Measurements from ENCODE around the gene RET. TPM values are rescaled to one million over a fixed set of nuclear protein-coding genes. Genes with fewer than 3 reads are reported as not detected.

The RET gene
- total RNA-seq, 6 donors from 2014 or later: 0.11 to 0.98 (median 0.30) TPM; not detected in 1

DNA sequence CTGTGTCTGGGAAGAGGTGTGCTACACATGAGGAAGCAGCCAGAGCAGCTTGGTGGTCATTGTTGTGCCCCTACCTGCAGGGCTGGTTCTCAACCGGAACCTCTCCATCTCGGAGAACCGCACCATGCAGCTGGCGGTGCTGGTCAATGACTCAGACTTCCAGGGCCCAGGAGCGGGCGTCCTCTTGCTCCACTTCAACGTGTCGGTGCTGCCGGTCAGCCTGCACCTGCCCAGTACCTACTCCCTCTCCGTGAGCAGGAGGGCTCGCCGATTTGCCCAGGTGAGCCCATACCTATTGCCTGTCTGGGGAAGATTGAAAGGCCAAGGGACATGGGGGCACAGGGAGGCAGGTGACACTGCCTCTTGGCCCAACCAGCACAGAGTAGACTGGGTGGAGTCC, 32.1 kb downstream of the RET start:
- Histone ChIP-seq H3K4me1 (peaks cover 11 to 16% (median 13%) of the 10 kb centered on the region in 4 donors), H3K9me3 (no peaks in the 10 kb centered on the region), H3K27ac (no peak overlapping the region), H3K27me3 (peaks cover 0 to 10% (median 3%) of the 10 kb centered on the region in 4 donors), H3K36me3 (no peaks in the 10 kb centered on the region), H3K4me3 (no peak overlapping the region)
- WGBS, 2 donors: 80 to 99% methylated on average over 1 to 12 of the region's 12 CpGs
- DNase-seq (no peak), ATAC-seq (ENCODE audit: low FRiP score in 2 of 2) (no peak)
- TF ChIP-seq POLR2A (IDR thresholded peaks at IDR 0.05): no peak
- no peak for TF ChIP-seq EP300 (IDR thresholded peaks at IDR 0.05)
- TF ChIP-seq, protein P1, sequence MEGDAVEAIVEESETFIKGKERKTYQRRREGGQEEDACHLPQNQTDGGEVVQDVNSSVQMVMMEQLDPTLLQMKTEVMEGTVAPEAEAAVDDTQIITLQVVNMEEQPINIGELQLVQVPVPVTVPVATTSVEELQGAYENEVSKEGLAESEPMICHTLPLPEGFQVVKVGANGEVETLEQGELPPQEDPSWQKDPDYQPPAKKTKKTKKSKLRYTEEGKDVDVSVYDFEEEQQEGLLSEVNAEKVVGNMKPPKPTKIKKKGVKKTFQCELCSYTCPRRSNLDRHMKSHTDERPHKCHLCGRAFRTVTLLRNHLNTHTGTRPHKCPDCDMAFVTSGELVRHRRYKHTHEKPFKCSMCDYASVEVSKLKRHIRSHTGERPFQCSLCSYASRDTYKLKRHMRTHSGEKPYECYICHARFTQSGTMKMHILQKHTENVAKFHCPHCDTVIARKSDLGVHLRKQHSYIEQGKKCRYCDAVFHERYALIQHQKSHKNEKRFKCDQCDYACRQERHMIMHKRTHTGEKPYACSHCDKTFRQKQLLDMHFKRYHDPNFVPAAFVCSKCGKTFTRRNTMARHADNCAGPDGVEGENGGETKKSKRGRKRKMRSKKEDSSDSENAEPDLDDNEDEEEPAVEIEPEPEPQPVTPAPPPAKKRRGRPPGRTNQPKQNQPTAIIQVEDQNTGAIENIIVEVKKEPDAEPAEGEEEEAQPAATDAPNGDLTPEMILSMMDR (IDR thresholded peaks at IDR 0.05): no peak
- no peak for TF ChIP-seq POLR2AphosphoS5 (IDR thresholded peaks at IDR 0.05)

DNA sequence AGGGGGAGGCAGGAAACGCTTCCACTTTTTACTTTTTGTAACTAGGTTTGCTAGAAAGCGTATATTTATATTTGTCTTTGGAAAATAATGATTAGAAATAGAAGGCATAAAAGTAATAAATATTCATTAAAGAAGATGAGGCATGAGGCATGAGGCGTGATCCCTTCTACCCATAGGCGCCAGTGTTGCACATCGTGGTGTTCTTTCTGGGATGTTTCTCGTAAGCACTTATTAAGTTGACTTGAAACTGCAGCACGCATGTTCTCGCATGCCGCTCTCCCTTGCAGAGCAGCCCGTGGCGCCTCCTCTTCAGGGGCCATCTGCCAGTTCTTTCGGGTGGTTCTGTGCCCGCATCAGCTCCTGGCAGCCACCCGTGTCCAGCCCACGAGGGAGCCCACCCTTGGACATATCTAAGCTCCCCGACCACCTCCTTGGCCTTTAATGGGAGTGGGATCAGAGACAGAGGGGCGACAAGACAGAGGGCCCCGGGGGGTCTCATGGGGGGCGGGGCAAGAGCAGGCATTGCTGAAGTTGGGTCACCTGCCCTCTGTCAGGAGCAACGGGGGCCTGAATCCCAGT, 32.9 kb downstream of the RET start:
- Histone ChIP-seq H3K27ac (no peak overlapping the region), H3K36me3 (no peaks in the 10 kb centered on the region), H3K9me3 (no peaks in the 10 kb centered on the region), H3K4me1 (peaks cover 8 to 12% (median 10%) of the 10 kb centered on the region in 4 donors), H3K4me3 (no peak overlapping the region), H3K27me3 (peaks cover 0 to 4% (median 1%) of the 10 kb centered on the region in 4 donors)
- 84 to 91% methylated on average over 17 to 20 of the region's 20 CpGs for WGBS, 2 donors
- DNase-seq: peak in 1 of 2 donors; percentile 63
- TF ChIP-seq POLR2AphosphoS5 (IDR thresholded peaks at IDR 0.05) (no peak), EP300 (IDR thresholded peaks at IDR 0.05) (no peak), POLR2A (IDR thresholded peaks at IDR 0.05) (no peak)
- TF ChIP-seq, protein P1 (IDR thresholded peaks at IDR 0.05): no peak
- ATAC-seq (ENCODE audit: low FRiP score in 2 of 2): no peak

DNA sequence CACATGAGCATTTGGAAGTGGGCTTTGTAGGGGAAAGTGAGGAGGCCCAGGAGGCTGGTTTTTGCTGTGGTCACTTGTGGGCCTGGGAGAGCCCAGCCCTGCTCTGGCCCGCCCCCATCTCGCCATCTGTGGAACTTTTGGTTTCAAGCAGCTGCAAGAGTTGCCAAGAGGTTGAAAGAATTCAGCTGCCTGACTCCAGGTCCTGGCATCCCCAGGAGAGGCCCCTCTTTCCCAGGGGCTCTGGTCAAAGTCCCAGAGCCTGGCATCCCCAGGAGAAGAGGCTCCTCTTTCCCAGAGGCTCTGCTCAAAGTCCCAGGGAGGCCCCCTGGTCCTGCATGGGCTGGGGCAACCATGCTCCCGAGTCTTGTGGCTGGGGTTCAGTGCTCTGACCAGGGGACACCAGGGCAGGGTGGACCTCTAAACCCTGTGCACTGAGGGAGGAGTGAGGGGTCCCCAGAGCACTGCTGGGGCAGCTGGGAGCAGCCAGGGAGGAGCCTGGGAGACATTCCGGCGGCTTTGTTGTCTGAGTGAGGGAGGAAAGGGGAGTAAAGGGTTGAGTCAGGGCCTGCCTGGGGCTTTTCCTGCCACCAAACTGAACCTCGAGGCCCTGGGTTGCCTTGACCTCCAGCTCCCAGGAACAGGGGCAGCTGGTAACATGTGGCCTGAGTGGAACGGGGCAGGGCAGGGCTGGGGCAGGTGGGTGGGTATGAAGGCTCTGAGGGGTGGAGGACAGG, 33.6 kb downstream of the RET start:
- Histone ChIP-seq H3K36me3 (no peaks in the 10 kb centered on the region), H3K27me3 (no peaks in the 10 kb centered on the region), H3K27ac (no peak overlapping the region), H3K4me1 (peaks cover 3 to 5% (median 4%) of the 10 kb centered on the region in 4 donors), H3K9me3 (no peaks in the 10 kb centered on the region), H3K4me3 (no peak overlapping the region)
- ATAC-seq (ENCODE audit: low FRiP score in 2 of 2) (no peak), DNase-seq (peak in 1 of 2 donors; percentile 75)
- no peak for TF ChIP-seq EP300 (IDR thresholded peaks at IDR 0.05)
- TF ChIP-seq POLR2A (IDR thresholded peaks at IDR 0.05): no peak
- no peak for TF ChIP-seq POLR2AphosphoS5 (IDR thresholded peaks at IDR 0.05)
- TF ChIP-seq, protein P1 (IDR thresholded peaks at IDR 0.05): no peak
- 48 to 65% methylated on average over 4 to 7 of the region's 7 CpGs for WGBS, 2 donors

DNA sequence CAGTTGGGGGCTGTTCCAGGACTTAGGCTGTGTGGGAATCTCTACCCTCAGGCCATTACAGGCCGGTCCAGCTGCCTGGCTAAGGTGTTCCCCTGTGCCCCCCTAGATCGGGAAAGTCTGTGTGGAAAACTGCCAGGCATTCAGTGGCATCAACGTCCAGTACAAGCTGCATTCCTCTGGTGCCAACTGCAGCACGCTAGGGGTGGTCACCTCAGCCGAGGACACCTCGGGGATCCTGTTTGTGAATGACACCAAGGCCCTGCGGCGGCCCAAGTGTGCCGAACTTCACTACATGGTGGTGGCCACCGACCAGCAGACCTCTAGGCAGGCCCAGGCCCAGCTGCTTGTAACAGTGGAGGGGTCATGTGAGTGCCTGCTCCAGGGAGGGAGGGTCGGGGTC, 34.2 kb downstream of the RET start:
- no peak for ATAC-seq (ENCODE audit: low FRiP score in 2 of 2)
- Histone ChIP-seq H3K4me3 (no peak overlapping the region), H3K9me3 (no peaks in the 10 kb centered on the region), H3K27me3 (no peaks in the 10 kb centered on the region), H3K4me1 (no peaks in the 10 kb centered on the region), H3K27ac (no peak overlapping the region), H3K36me3 (no peaks in the 10 kb centered on the region)
- DNase-seq: no peak
- TF ChIP-seq POLR2A (IDR thresholded peaks at IDR 0.05): no peak
- WGBS, 2 donors: 84 to 88% methylated on average over 3 to 8 of the region's 11 CpGs

DNA sequence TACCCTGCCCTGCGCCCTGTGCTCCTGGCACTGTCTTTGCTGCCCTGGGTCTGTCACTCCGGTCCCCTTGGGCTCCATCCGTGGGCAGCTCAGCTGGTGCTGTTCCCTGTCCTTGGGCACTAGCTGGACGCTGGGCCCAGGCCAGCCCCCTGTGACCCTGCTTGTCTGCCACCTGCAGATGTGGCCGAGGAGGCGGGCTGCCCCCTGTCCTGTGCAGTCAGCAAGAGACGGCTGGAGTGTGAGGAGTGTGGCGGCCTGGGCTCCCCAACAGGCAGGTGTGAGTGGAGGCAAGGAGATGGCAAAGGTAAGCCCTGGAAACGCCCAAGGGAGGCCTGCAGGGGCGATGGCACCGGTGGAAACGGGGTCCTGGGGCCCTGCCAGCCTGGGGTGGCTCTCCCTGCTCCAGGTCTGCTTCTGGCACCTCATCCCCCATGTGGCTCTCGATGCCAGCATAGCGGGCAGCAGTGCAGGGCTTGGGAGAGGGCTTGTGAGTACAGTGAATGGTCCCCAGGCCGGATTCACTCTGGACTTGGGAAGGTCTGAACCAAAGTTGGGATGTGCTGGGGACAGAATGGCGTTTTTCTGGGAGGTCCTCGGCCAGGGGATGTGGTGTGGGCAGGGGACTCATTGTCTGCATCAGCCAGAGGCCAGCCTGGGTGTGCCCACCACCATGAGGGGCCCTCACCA, 35.2 kb downstream of the RET start:
- no peak for ATAC-seq (ENCODE audit: low FRiP score in 2 of 2)
- no peak for TF ChIP-seq EP300 (IDR thresholded peaks at IDR 0.05)
- no peak for TF ChIP-seq POLR2A (IDR thresholded peaks at IDR 0.05)
- TF ChIP-seq, protein P1 (IDR thresholded peaks at IDR 0.05): no peak
- no peak for TF ChIP-seq POLR2AphosphoS5 (IDR thresholded peaks at IDR 0.05)
- H3K9me3 ChIP-seq: no peaks in the 10 kb centered on the region
- H3K36me3 ChIP-seq: no peaks in the 10 kb centered on the region
- no peak overlapping the region for H3K4me3 ChIP-seq
- H3K4me1 ChIP-seq: no peaks in the 10 kb centered on the region
- H3K27ac ChIP-seq: no peak overlapping the region
- 91% methylated on average over 9 to 17 of the region's 17 CpGs for WGBS, 2 donors
- no peaks in the 10 kb centered on the region for H3K27me3 ChIP-seq
- peak in 1 of 2 donors; percentile 79 for DNase-seq
